Measurements from ENCODE around the gene NVL. TPM values are rescaled to one million over a fixed set of nuclear protein-coding genes. Genes with fewer than 3 reads are reported as not detected.
"Not testable (repeated sequence)": the region's sequence is repeated elsewhere in the genome, so short reads cannot be mapped to it uniquely, and the experiment has no call there.

The NVL gene
- total RNA-seq, 2 experiments from 2014 or later = 47.7 to 53.6 TPM

GRCh38 chr1:224226849-224227502, 103.0 kb downstream of the NVL start:
- H3K9me3 Mint-ChIP-seq (ENCODE audit: low read depth) = no peaks in the 10 kb centered on the region
- no peaks in the 10 kb centered on the region for H3K27me3 Mint-ChIP-seq
- ATAC-seq (no peak), DNase-seq (no peak)
- no peaks in the 10 kb centered on the region for H3K4me1 Mint-ChIP-seq
- H3K27ac Mint-ChIP-seq = no peak overlapping the region
- CTCF ChIA-PET = interaction anchor here (1.2 kb wide), 1 partner anchor 17 kb away, joined by 3 read pairs; no protein-coding TSS in a partner anchor
- no peak overlapping the region for H3K4me3 Mint-ChIP-seq
- H3K36me3 Mint-ChIP-seq = peaks cover 17% of the 10 kb centered on the region

- Mint-ChIP-seq H3K4me3 (no peak overlapping the region), H3K9me3 (ENCODE audit: low read depth) (no peaks in the 10 kb centered on the region), H3K27ac (no peak overlapping the region), H3K27me3 (no peaks in the 10 kb centered on the region), H3K36me3 (peaks cover 7% of the 10 kb centered on the region), H3K4me1 (no peaks in the 10 kb centered on the region)
- ATAC-seq (peak; percentile 23), DNase-seq (no peak)
- CTCF ChIA-PET = no interaction called here
Observed at GRCh38 chr1:224223819-224224714, 105.9 kb downstream of the NVL start.

GRCh38 chr1:224219612-224220059, 110.3 kb downstream of the NVL start:
- DNase-seq (no peak), ATAC-seq (no peak)
- Mint-ChIP-seq H3K27me3 (no peaks in the 10 kb centered on the region), H3K27ac (no peak overlapping the region), H3K4me1 (peaks cover 2% of the 10 kb centered on the region), H3K36me3 (no peaks in the 10 kb centered on the region), H3K4me3 (no peak overlapping the region), H3K9me3 (ENCODE audit: low read depth) (no peaks in the 10 kb centered on the region)
- CTCF ChIA-PET = interaction anchor here (0.9 kb wide), 1 partner anchor 61 kb away, joined by 3 read pairs; no protein-coding TSS in a partner anchor

GRCh38 chr1:224219011-224219611, 110.9 kb downstream of the NVL start:
- DNase-seq = no peak
- CTCF ChIA-PET = interaction anchor here (0.9 kb wide), 1 partner anchor 60 kb away, joined by 3 read pairs; no protein-coding TSS in a partner anchor
- Mint-ChIP-seq H3K9me3 (ENCODE audit: low read depth) (no peaks in the 10 kb centered on the region), H3K36me3 (no peaks in the 10 kb centered on the region), H3K4me1 (peaks cover 2% of the 10 kb centered on the region), H3K4me3 (no peak overlapping the region), H3K27me3 (no peaks in the 10 kb centered on the region), H3K27ac (no peak overlapping the region)
- no peak for ATAC-seq

GRCh38 chr1:224217655-224218623, 112.0 kb downstream of the NVL start:
- Mint-ChIP-seq H3K27ac (no peak overlapping the region), H3K9me3 (ENCODE audit: low read depth) (no peaks in the 10 kb centered on the region)

GRCh38 chr1:224216382-224216781, 113.6 kb downstream of the NVL start:
- ATAC-seq = no peak
- DNase-seq = no peak
- Mint-ChIP-seq H3K27ac (no peak overlapping the region), H3K27me3 (no peaks in the 10 kb centered on the region), H3K4me1 (peaks cover 2% of the 10 kb centered on the region), H3K9me3 (ENCODE audit: low read depth) (no peaks in the 10 kb centered on the region), H3K36me3 (no peaks in the 10 kb centered on the region), H3K4me3 (no peak overlapping the region)
- CTCF ChIA-PET = interaction anchor here (0.6 kb wide), 1 partner anchor 52 kb away, joined by 3 read pairs; no protein-coding TSS in a partner anchor

More at GRCh38 chr1:224217655-224218623, 112.0 kb downstream of the NVL start:
- DNase-seq = no peak
- Mint-ChIP-seq H3K27me3 (no peaks in the 10 kb centered on the region), H3K4me3 (no peak overlapping the region), H3K4me1 (peaks cover 2% of the 10 kb centered on the region), H3K36me3 (no peaks in the 10 kb centered on the region)
- CTCF ChIA-PET = no interaction called here
- no peak for ATAC-seq

- no peaks in the 10 kb centered on the region for H3K9me3 Mint-ChIP-seq (ENCODE audit: low read depth)
- DNase-seq = no peak
- H3K4me1 Mint-ChIP-seq = peaks cover 2% of the 10 kb centered on the region
- H3K36me3 Mint-ChIP-seq = no peaks in the 10 kb centered on the region
- H3K27me3 Mint-ChIP-seq = no peaks in the 10 kb centered on the region
- no peak overlapping the region for H3K4me3 Mint-ChIP-seq
- CTCF ChIA-PET = no interaction called here
- no peak for ATAC-seq
- H3K27ac Mint-ChIP-seq = no peak overlapping the region
Observed at GRCh38 chr1:224213438-224214119, 116.4 kb downstream of the NVL start.

GRCh38 chr1:224212618-224213061, 117.3 kb downstream of the NVL start:
- no peaks in the 10 kb centered on the region for H3K4me1 Mint-ChIP-seq
- DNase-seq (no peak), ATAC-seq (no peak)
- no peaks in the 10 kb centered on the region for H3K36me3 Mint-ChIP-seq
- H3K9me3 Mint-ChIP-seq (ENCODE audit: low read depth) = no peaks in the 10 kb centered on the region
- CTCF ChIA-PET = no interaction called here
- no peaks in the 10 kb centered on the region for H3K27me3 Mint-ChIP-seq
- H3K27ac Mint-ChIP-seq = no peak overlapping the region
- H3K4me3 Mint-ChIP-seq = no peak overlapping the region

- no peak overlapping the region for H3K4me3 Mint-ChIP-seq
- no peaks in the 10 kb centered on the region for H3K36me3 Mint-ChIP-seq
- H3K9me3 Mint-ChIP-seq (ENCODE audit: low read depth) = no peaks in the 10 kb centered on the region
- no peak for DNase-seq
- no peak overlapping the region for H3K27ac Mint-ChIP-seq
- ATAC-seq = no peak
- H3K27me3 Mint-ChIP-seq = no peaks in the 10 kb centered on the region
- CTCF ChIA-PET = no interaction called here
- H3K4me1 Mint-ChIP-seq = no peaks in the 10 kb centered on the region
Observed at GRCh38 chr1:224211206-224211962, 118.6 kb downstream of the NVL start.

GRCh38 chr1:224205931-224206538, 123.9 kb downstream of the NVL start:
- CTCF ChIA-PET = interaction anchor here (1.5 to 1.9 kb wide), 2 partner anchors 27 to 124 kb away, joined by 3 to 5 read pairs; partner anchors contain the start of gene NVL
- H3K36me3 Mint-ChIP-seq; DNase-seq; H3K9me3 Mint-ChIP-seq (ENCODE audit: low read depth); H3K27me3 Mint-ChIP-seq; H3K4me3 Mint-ChIP-seq; ATAC-seq: not testable (repeated sequence)
- Mint-ChIP-seq H3K4me1 (peaks cover 13% of the 10 kb centered on the region), H3K27ac (peak overlapping the region; percentile 37)

- no peaks in the 10 kb centered on the region for H3K27me3 Mint-ChIP-seq
- peak overlapping the region; percentile 23 for H3K4me3 Mint-ChIP-seq
- ATAC-seq (peak; percentile 57), DNase-seq (peak; percentile 44)
- H3K9me3 Mint-ChIP-seq (ENCODE audit: low read depth) = no peaks in the 10 kb centered on the region
- CTCF ChIA-PET = interaction anchor here (1.5 to 1.9 kb wide), 2 partner anchors 26 to 125 kb away, joined by 3 to 5 read pairs; partner anchors contain the start of gene NVL
- H3K27ac Mint-ChIP-seq = peak overlapping the region; percentile 37
- peaks cover 13% of the 10 kb centered on the region for H3K4me1 Mint-ChIP-seq
- H3K36me3 Mint-ChIP-seq = no peaks in the 10 kb centered on the region
Observed at GRCh38 chr1:224205438-224205840, 124.5 kb downstream of the NVL start.

All from activated CD8-positive, alpha-beta memory T cell treated with anti-CD3 and anti-CD28 coated beads, Interleukin-2, amount 10 ng/mL, durations not matched to agents 7 days and 5 days (primary cell).